ENCODE measurements around the gene AK9. TPM values are rescaled to one million over a fixed set of nuclear protein-coding genes. Genes with fewer than 3 reads are reported as not detected.
"Not testable (repeated sequence)": the region's sequence is repeated elsewhere in the genome, so short reads cannot be mapped to it uniquely, and the experiment has no call there.

AK9 gene
- total and polyA plus RNA-seq, 2 experiments from 2014 or later, result 10.1 to 15.2 TPM

DNA sequence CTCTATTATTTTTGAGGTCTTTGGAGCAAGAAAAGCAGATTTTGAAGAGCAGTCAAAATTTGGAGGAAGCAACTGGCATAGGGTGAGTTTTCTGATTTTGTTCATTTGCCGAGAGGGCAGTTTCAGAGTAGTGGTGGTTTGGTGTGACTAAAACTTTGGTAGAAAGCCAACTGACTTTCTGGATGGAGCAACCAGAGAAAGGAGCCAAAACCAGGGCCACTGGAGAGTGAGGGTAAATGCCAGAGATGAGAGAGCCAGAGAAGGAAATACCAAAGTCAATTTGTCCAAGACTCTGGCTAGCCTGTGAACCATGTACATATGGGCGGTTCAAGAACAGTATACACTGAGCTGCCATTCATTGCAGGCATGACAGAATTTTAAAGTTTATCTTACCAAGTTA, 167.5 kb downstream of the AK9 start:
- Histone ChIP-seq H3K9me2 (replicated peaks; ENCODE audit: insufficient read depth) (no peaks in the 10 kb centered on the region), H3K4me2 (no peak overlapping the region), H3K27ac (no peak overlapping the region), H3K4me1 (ENCODE audit: insufficient read depth) (no peaks in the 10 kb centered on the region), H3K4me3 (no peak overlapping the region), H3K27me3 (no peaks in the 10 kb centered on the region), H2AFZ (no peak overlapping the region), H3K36me3 (replicated peaks; ENCODE audit: insufficient read depth, low read depth) (no peaks in the 10 kb centered on the region), H4K20me1 (ENCODE audit: insufficient read depth, poor library complexity, severe bottlenecking) (no peaks in the 10 kb centered on the region), H3K79me2 (no peaks in the 10 kb centered on the region), H3K9me3 (ENCODE audit: low read depth) (no peaks in the 10 kb centered on the region)
- 97% methylated on average over 2 of the region's 2 CpGs for WGBS (ENCODE audit: low lambda C conversion rate, missing lambda C conversion rate)
- no peak for DNase-seq (ENCODE audit: low spot score)
- TF ChIP-seq EZH2phosphoT487 (IDR thresholded peaks at IDR 0.05; ENCODE audit: low read depth, severe bottlenecking, unreplicated experiment) (no peak), EZH2 (IDR thresholded peaks at IDR 0.05; ENCODE audit: borderline replicate concordance) (no peak)
- TF ChIP-seq, protein P1, sequence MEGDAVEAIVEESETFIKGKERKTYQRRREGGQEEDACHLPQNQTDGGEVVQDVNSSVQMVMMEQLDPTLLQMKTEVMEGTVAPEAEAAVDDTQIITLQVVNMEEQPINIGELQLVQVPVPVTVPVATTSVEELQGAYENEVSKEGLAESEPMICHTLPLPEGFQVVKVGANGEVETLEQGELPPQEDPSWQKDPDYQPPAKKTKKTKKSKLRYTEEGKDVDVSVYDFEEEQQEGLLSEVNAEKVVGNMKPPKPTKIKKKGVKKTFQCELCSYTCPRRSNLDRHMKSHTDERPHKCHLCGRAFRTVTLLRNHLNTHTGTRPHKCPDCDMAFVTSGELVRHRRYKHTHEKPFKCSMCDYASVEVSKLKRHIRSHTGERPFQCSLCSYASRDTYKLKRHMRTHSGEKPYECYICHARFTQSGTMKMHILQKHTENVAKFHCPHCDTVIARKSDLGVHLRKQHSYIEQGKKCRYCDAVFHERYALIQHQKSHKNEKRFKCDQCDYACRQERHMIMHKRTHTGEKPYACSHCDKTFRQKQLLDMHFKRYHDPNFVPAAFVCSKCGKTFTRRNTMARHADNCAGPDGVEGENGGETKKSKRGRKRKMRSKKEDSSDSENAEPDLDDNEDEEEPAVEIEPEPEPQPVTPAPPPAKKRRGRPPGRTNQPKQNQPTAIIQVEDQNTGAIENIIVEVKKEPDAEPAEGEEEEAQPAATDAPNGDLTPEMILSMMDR (IDR thresholded peaks at IDR 0.05; ENCODE audit: poor library complexity), result no peak

DNA sequence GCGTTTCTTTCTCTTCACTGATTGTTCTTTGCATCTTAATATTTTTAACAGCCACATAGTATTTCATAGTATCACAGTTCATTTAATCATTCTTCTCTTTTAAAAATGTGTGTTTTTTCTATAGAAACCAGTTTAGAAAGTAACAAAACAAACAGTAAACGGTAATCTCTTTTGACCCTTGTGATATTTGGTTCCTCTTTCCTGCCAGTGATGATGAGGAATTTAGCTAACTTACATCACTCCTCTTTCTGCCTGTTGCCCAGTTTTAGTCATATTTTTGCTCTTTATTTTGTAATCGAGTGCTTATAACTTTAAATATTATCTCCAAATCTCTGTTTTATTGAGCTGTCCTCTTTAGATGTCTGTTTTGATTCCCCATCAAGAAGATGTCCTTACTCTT, 169.9 kb downstream of the AK9 start:
- no peak overlapping the region for H3K4me2 ChIP-seq
- no peak overlapping the region for H3K4me3 ChIP-seq
- no peaks in the 10 kb centered on the region for H3K9me2 ChIP-seq (replicated peaks; ENCODE audit: insufficient read depth)
- no peaks in the 10 kb centered on the region for H3K36me3 ChIP-seq (replicated peaks; ENCODE audit: insufficient read depth, low read depth)
- H3K27ac ChIP-seq, result no peak overlapping the region
- no peak overlapping the region for H2AFZ ChIP-seq
- no peaks in the 10 kb centered on the region for H3K9me3 ChIP-seq (ENCODE audit: low read depth)
- H3K4me1 ChIP-seq (ENCODE audit: insufficient read depth), result no peaks in the 10 kb centered on the region
- no peaks in the 10 kb centered on the region for H4K20me1 ChIP-seq (ENCODE audit: insufficient read depth, poor library complexity, severe bottlenecking)
- no peak for DNase-seq (ENCODE audit: low spot score)
- no peak for TF ChIP-seq EZH2phosphoT487 (IDR thresholded peaks at IDR 0.05; ENCODE audit: low read depth, severe bottlenecking, unreplicated experiment)
- TF ChIP-seq, protein P1 (IDR thresholded peaks at IDR 0.05; ENCODE audit: poor library complexity), result no peak
- no peaks in the 10 kb centered on the region for H3K79me2 ChIP-seq
- no peaks in the 10 kb centered on the region for H3K27me3 ChIP-seq
- WGBS (ENCODE audit: low lambda C conversion rate, missing lambda C conversion rate), result 92% methylated on average over 3 of the region's 3 CpGs

DNA sequence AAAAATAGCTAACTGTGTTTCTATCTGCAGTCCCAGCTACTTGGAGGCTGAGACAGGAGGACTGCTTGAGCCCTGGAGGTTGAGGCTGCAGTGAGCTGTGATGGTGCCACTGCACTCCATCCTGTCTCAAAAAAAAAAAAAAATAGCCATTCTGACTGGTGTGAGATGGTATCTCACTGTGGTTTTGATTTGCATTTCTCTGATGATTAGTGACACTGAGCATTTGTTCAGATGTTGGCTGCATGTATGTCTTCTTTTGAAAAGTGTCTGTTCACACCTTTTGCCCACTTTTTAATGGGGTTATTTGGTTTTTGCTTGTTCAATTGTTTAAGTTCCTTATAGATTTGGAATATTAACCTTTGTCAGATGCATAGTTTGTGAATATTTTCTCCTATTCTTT, 171.4 kb downstream of the AK9 start:
- not testable (repeated sequence) for H3K27me3 ChIP-seq; H3K4me1 ChIP-seq (ENCODE audit: insufficient read depth); H3K9me3 ChIP-seq (ENCODE audit: low read depth); DNase-seq (ENCODE audit: low spot score); H3K79me2 ChIP-seq; H2AFZ ChIP-seq; H3K9me2 ChIP-seq (replicated peaks; ENCODE audit: insufficient read depth); H4K20me1 ChIP-seq (ENCODE audit: insufficient read depth, poor library complexity, severe bottlenecking); H3K36me3 ChIP-seq (replicated peaks; ENCODE audit: insufficient read depth, low read depth); H3K4me2 ChIP-seq; H3K4me3 ChIP-seq; H3K27ac ChIP-seq

DNA sequence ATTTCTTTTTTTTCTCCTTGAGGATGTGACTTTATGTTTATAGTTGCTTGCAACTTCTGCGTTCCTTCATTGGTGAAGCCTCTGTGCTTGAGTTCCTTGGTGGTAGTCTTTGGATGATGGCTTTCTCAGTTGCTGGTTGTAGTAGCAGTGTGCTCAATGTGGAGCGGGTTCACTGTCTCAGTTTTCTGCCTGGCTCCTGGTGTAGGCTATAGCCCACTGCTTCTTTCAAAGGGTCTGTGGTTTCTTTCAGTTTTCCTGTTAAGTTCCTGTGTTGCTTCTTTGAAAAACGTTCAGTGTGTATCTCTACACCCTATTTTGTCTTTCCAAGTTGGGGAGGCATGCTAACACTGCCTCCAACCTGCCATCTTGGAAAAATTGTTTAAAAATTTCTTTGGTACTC, 174.1 kb downstream of the AK9 start:
- Histone ChIP-seq H2AFZ (no peak overlapping the region), H3K4me1 (ENCODE audit: insufficient read depth) (no peaks in the 10 kb centered on the region), H3K9me3 (ENCODE audit: low read depth) (no peaks in the 10 kb centered on the region), H3K27ac (no peak overlapping the region), H3K27me3 (no peaks in the 10 kb centered on the region), H3K4me3 (no peak overlapping the region), H3K79me2 (no peaks in the 10 kb centered on the region), H3K9me2 (replicated peaks; ENCODE audit: insufficient read depth) (no peaks in the 10 kb centered on the region), H3K4me2 (no peak overlapping the region), H4K20me1 (ENCODE audit: insufficient read depth, poor library complexity, severe bottlenecking) (no peaks in the 10 kb centered on the region), H3K36me3 (replicated peaks; ENCODE audit: insufficient read depth, low read depth) (no peaks in the 10 kb centered on the region)
- TF ChIP-seq, protein P1 (IDR thresholded peaks at IDR 0.05; ENCODE audit: poor library complexity), result no peak
- no peak for TF ChIP-seq EZH2 (IDR thresholded peaks at IDR 0.05; ENCODE audit: borderline replicate concordance)
- TF ChIP-seq EZH2phosphoT487 (IDR thresholded peaks at IDR 0.05; ENCODE audit: low read depth, severe bottlenecking, unreplicated experiment), result no peak
- WGBS (ENCODE audit: low lambda C conversion rate, missing lambda C conversion rate), result 73% methylated on average over 3 of the region's 3 CpGs
- DNase-seq (ENCODE audit: low spot score), result no peak

Measured in hepatocyte (in vitro differentiated cells).